HG03354 (cell line): ENCODE measurements around the gene GJB3.
"Not testable (repeated sequence)": the region's sequence is repeated elsewhere in the genome, so short reads cannot be mapped to it uniquely, and the experiment has no call there.

Experiments used
- ATAC-seq: cut with Tn5 transposase; IDR thresholded peaks from one replicate; pipeline ENCODE4 v1.9.1; 2021; ENCODE audit warnings: mild to moderate bottlenecking; ENCODE audit not compliant: unreplicated experiment, poor library complexity, severe bottlenecking

The GJB3 gene

GRCh38 chr1:34758751-34759150 lies 22.3 kb upstream of the GJB3 start:
- no peak for ATAC-seq

DNA sequence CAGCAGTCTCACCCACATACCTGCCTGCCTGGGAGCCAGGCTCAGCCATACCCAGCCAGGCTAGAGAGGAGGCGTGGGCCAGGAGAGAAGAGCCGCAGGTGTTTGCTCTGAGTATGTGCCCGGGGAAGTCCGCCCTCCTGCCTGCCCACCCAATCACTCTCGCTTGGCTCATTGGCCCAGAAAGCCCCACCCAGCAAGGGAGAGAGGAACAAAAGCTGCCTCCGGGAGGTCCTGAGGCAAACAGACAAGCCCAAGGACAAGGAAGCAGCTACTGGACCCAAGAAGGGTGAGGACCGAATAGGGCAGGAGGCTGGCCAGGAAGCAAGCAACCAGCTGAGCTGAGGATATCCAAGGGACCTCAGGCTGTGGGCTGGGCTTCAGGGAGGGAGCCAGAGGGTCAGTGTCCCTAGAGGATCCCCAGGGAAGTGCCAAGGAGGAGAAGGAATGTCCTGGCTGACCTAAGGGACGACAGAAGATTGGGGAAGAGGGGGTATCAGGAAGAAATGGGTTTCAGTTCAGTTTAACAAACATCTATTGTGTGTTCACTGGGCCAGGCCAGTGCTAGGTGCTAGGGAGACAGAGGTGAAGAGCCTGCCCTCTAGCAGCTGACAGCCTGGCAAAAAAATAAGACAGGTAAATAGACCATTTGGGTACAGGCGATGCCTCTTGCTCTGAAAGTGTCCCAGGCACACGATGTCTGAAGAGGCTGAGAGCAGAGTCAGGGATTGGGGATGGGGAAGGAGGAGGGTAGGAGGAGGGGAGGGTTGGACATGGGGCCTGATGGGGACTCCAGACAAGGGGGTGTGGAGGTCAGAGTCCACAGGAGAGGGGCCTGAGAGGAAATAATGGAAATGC lies 21.3 kb upstream of the GJB3 start, which contains the start of gene GJB4:
TSS of gene GJB4 (plus strand) at position 238 of the 855 bp plus-strand sequence. CDS start 1,515 bp downstream, outside the sequence.
- ATAC-seq = no peak

GRCh38 chr1:34761176-34761761 lies 19.7 kb upstream of the GJB3 start:
- no peak for ATAC-seq

- no peak for ATAC-seq
These were observed 19.2 kb upstream of the GJB3 start for GRCh38 chr1:34761776-34762307.

DNA sequence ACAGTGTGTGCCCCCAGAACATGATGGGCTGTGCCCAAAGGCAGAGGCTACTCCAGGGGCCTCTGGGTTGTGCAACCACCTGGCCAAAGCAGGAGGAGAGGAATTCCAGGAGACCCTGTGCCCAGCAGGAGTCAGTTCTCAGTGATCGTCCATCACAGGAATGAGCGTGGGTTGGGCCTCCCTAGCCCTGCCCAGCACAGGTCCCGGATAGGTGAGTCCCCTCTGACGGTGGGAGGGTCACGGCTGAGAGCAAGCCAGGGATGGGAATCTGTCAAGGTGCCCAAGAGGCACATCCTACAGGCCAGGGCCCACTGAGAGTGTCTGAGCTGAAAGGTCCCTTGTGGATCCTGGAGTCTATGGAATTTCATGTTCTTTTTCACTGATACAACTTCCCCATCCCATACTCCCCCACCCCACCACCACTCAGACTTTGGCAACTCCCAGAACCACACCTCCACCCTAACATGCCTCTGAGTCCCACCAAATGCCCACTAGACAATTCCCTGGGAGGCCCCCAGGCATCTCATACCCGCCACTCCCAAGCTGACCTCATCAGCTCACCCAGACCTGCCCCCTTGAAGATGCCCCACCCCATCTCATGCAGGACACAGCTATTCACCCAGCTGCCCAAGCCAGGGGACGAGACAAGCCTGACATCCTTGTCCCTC lies 18.4 kb upstream of the GJB3 start:
- ATAC-seq = no peak

- ATAC-seq = no peak
These were observed 17.8 kb upstream of the GJB3 start for GRCh38 chr1:34763142-34763781.

DNA sequence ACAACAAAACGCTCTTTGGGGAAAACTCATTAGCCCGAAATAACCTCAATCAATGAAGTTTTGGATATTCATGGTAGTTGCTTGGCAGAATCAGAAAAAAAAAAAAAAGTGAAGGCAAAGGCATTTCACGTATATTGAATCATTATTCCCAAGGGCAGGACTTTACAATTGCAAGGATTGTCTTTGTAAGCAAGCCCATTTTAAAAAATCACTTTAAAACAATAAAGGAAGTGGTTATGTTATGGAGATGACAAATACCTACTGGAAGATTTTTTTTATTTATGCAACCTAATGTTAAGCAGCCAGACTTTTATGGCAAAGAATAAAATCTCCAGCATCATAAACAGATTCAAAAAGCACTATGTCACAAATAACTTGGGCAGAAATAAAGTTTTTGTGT lies 12.2 kb upstream of the GJB3 start:
- ATAC-seq = no peak

GRCh38 chr1:34770891-34771504 lies 10.0 kb upstream of the GJB3 start:
- no peak for ATAC-seq

DNA sequence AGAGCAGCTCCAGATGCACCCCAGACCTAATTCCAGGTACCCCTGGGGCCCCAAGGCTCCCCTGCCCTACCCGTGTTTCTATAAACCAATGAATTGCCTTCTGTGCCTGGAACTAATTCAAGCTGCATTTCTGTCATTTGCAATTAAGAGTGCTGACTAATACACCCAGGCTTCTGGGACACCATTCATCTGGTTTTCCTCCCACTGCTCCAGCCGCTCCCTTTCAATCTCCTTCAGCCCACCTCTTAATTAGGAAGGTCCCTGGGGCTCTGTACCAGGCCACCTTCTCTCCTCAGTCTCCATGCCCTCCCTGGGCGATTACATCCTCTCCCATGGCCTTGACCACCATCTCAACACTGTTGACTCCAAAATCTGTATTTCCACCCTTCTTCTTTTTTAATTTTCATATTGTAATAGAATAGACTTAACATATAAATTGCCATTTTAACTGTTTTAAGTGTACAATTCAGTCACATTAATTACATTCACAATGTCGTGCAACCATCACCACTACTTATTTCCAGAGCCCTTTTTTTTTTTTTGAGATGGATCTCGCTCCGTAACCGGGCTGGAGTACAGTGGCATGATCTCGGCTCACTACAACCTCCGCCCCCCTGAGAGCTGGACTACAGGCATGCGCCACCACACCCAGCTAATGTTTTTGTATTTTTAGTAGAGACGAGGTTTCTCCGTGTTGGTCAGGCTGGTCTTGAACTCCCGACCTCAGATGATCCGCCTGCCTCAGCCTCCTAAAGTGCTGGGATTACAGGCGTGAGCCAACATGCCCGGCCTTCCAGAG lies 9.2 kb upstream of the GJB3 start:
- ATAC-seq = no peak

DNA sequence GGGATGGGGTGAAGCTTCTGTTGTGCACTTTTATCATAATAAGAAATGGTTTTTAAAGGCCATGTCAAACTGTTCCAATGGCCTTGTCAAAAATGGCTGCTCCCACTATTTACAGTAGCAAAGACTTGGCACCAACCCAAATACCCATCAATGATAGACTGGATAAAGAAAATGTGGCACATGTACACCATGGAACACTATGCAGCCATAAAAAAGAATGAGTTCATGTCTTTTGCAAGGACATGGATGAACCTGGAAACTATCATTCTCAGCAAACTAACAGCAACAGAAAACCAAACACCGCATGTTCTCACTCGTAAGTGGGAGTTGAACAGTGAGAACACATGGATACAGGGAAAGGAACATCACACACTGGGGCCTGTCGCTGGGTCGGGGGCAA lies 7.9 kb upstream of the GJB3 start:
- not testable (repeated sequence) for ATAC-seq

GRCh38 chr1:34774957-34775356 lies 6.1 kb upstream of the GJB3 start:
- ATAC-seq = no peak

GRCh38 chr1:34776911-34777310 lies 4.1 kb upstream of the GJB3 start:
- no peak for ATAC-seq

GRCh38 chr1:34777519-34778321 lies 3.3 kb upstream of the GJB3 start:
- no peak for ATAC-seq

DNA sequence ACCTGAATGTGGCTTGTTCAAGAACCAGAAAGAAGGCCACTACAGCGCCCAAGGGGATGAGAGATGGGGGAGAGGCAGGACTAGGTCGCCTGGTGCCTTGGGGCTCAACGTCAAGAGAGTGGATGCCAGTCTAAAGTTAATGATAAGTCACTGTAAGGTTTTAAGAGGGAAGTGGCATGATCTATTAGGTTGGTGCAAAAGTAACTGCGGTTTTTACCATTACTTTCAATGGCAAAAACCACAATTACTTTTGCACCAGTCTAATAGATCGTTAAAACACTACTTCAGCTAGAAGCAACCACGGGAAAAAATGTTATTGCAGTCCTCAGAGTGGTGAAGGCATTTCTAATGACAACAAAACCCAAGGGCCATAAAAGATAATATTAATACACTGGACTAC lies 2.6 kb upstream of the GJB3 start:
- ATAC-seq = no peak

- no peak for ATAC-seq
These were observed 2.0 kb upstream of the GJB3 start for GRCh38 chr1:34779005-34779404.

- no peak for ATAC-seq
These were observed 1.5 kb upstream of the GJB3 start for GRCh38 chr1:34779526-34779925.

- ATAC-seq = no peak
These were observed 1.1 kb upstream of the GJB3 start for GRCh38 chr1:34779962-34780361.

- ATAC-seq = no peak
These were observed 486 bp upstream of the GJB3 start for GRCh38 chr1:34780528-34780927.
